GM23338 (cell line): ENCODE measurements around the gene DCLK1. TPM values are rescaled to one million over a fixed set of nuclear protein-coding genes. Genes with fewer than 3 reads are reported as not detected.
"Not testable (repeated sequence)": the region's sequence is repeated elsewhere in the genome, so short reads cannot be mapped to it uniquely, and the experiment has no call there.

ENCODE experiments used
- ATAC-seq: fragments of 200-7000 bp; cut with Tn5 transposase; 3 replicates; pipeline ENCODE4 v1.9.1; 2020
- DNase-seq: peaks from one replicate; pipeline ENCODE4 v3.0.0-alpha.2; 2015; ENCODE audit warnings: low spot score
- H2AFZ ChIP-seq: fragments of 200-600 bp; sonication (generic); 2 replicates; pipeline ENCODE4 v1.8.0; 2016; ENCODE audit warnings: antibody characterized with exemption, mild to moderate bottlenecking, moderate library complexity
- H3F3A ChIP-seq: fragments of 200-600 bp; sonication (generic); replicated peaks from 2 replicates; pipeline ENCODE4 v1.8.0; 2017; ENCODE audit warnings: antibody characterized with exemption, mixed run types, low read depth
- H3K27ac ChIP-seq: fragments of 200-600 bp; sonication (generic); 2 replicates; pipeline ENCODE4 v1.6.1; 2016; ENCODE audit warnings: low read depth
- H3K27me3 ChIP-seq: fragments of 200-600 bp; sonication (generic); 2 replicates; pipeline ENCODE4 v1.8.0; 2016; ENCODE audit warnings: mild to moderate bottlenecking, mixed run types, moderate library complexity; ENCODE audit not compliant: insufficient read depth
- H3K36me3 ChIP-seq: fragments of 200-600 bp; sonication (generic); 2 replicates; pipeline ENCODE4 v1.8.0; 2016; ENCODE audit warnings: mild to moderate bottlenecking; ENCODE audit not compliant: insufficient read depth
- H3K4me1 ChIP-seq: fragments of 200-600 bp; sonication (generic); 2 replicates; pipeline ENCODE4 v1.8.0; 2016; ENCODE audit warnings: mild to moderate bottlenecking, moderate library complexity; ENCODE audit not compliant: insufficient read depth
- H3K4me2 ChIP-seq: fragments of 200-600 bp; sonication (generic); 2 replicates; pipeline ENCODE4 v1.7.1; 2017; ENCODE audit warnings: mixed run types
- H3K4me3 ChIP-seq: fragments of 200-600 bp; sonication (generic); 2 replicates; pipeline ENCODE4 v1.6.1; 2016; ENCODE audit warnings: mixed run types
- H3K79me2 ChIP-seq: fragments of 200-600 bp; sonication (generic); replicated peaks from 2 replicates; pipeline ENCODE4 v1.8.0; 2017; ENCODE audit warnings: mild to moderate bottlenecking; ENCODE audit not compliant: insufficient read depth
- H3K9me2 ChIP-seq: fragments of 200-600 bp; sonication (generic); 2 replicates; pipeline ENCODE4 v1.8.0; 2017; ENCODE audit not compliant: insufficient read depth
- H4K20me1 ChIP-seq: fragments of 200-600 bp; sonication (generic); replicated peaks from 2 replicates; pipeline ENCODE4 v1.8.0; 2017; ENCODE audit warnings: mild to moderate bottlenecking; ENCODE audit not compliant: insufficient read depth
- H3K27ac Mint-ChIP-seq: 2 replicates; pipeline ENCODE4 v1.8.0; 2020; ENCODE audit warnings: inconsistent platforms, mild to moderate bottlenecking, moderate library complexity, mixed read lengths
- H3K27me3 Mint-ChIP-seq: 3 replicates; pipeline ENCODE4 v1.8.0; 2022; ENCODE audit warnings: low read depth, mild to moderate bottlenecking, moderate library complexity, mixed read lengths, inconsistent platforms; ENCODE audit not compliant: insufficient read depth, poor library complexity
- H3K36me3 Mint-ChIP-seq: 3 replicates; pipeline ENCODE4 v1.8.0; 2021; ENCODE audit warnings: low read depth, mild to moderate bottlenecking, inconsistent platforms, moderate library complexity, mixed read lengths
- H3K4me1 Mint-ChIP-seq: 3 replicates; pipeline ENCODE4 v1.8.0; 2020; ENCODE audit warnings: mild to moderate bottlenecking, inconsistent platforms, mixed read lengths
- H3K4me3 Mint-ChIP-seq: 3 replicates; pipeline ENCODE4 v1.8.0; 2021; ENCODE audit warnings: moderate library complexity, mild to moderate bottlenecking, inconsistent platforms, mixed read lengths
- H3K9me3 Mint-ChIP-seq: 3 replicates; pipeline ENCODE4 v1.8.0; 2020; ENCODE audit warnings: moderate library complexity, mild to moderate bottlenecking, inconsistent platforms, mixed read lengths
- CTCF ChIP-seq, 2 experiments: fragments of 200-600 bp in 1 of 2; sonication (generic) in 1 of 2; conservative IDR thresholded peaks; 2 replicates each; pipeline versions ENCODE4 v1.5.1 to v1.6.1; 2016 to 2017; ENCODE audit warnings: antibody characterized with exemption in 2 of 2, low read depth in 2 of 2, mild to moderate bottlenecking in 2 of 2, moderate library complexity in 1 of 2
- ETS1 ChIP-seq: IDR thresholded peaks from 2 replicates; pipeline ENCODE4 v1.6.1; 2016; ENCODE audit warnings: antibody characterized with exemption
- EZH2 ChIP-seq: fragments of 200-600 bp; sonication (generic); IDR thresholded peaks from one replicate; pipeline ENCODE4 v1.8.0; 2017; ENCODE audit warnings: antibody characterized with exemption, mild to moderate bottlenecking, low read depth; ENCODE audit not compliant: unreplicated experiment
- EZH2phosphoT487 ChIP-seq: fragments of 200-600 bp; sonication (generic); IDR thresholded peaks from one replicate; pipeline ENCODE4 v1.8.1; 2018; ENCODE audit warnings: antibody characterized with exemption; ENCODE audit not compliant: unreplicated experiment
- polyA plus RNA-seq: library from polyadenylated mRNA; unstranded; fragments of >200 nt; fragmentation: Nextera tagmentation; extraction: Ambion mirVana; gene quantifications from 2 replicates; pipeline ENCODE4 v1.2.1, GENCODE V29; 2016
- total RNA-seq: library from RNA; depleted of rRNA; stranded (reverse); fragments of >200 nt; shearing (Covaris generic); gene quantifications from 2 replicates; pipeline ENCODE4 v1.2.3, GENCODE V29; 2014

The DCLK1 gene
- total and polyA plus RNA-seq, 2 experiments from 2014 or later = 13.1 to 57.7 TPM

GRCh38 chr13:35984776-35985453 is 146.3 kb downstream of the DCLK1 start:
- DNase-seq (peak; percentile 78), ATAC-seq (peak; percentile 15)
- Histone ChIP-seq H3K9me2 (no peaks in the 10 kb centered on the region; the same call in 1 of the 2 replicates), H3K4me2 (peak overlapping the region; percentile 37), H3K4me3 (no peak overlapping the region), H4K20me1 (no peaks in the 10 kb centered on the region), H3K27ac (peak overlapping the region; percentile 42), H3K79me2 (no peaks in the 10 kb centered on the region), H2AFZ (no peak overlapping the region), H3K36me3 (no peaks in the 10 kb centered on the region), H3F3A (peaks cover 16% of the 10 kb centered on the region; the same call in 1 of the 2 replicates), H3K27me3 (no peaks in the 10 kb centered on the region), H3K4me1 (peaks cover 46% of the 10 kb centered on the region)
- peaks cover 44% of the 10 kb centered on the region for H3K4me1 Mint-ChIP-seq
- peaks cover 18% of the 10 kb centered on the region for H3K9me3 Mint-ChIP-seq
- TF ChIP-seq EZH2 (no peak), ETS1 (no peak)
- no peak overlapping the region; the same call in 1 of the 2 replicates for H3K27ac Mint-ChIP-seq
- no peak overlapping the region for H3K4me3 Mint-ChIP-seq
- H3K27me3 Mint-ChIP-seq = peaks cover 13% of the 10 kb centered on the region
- H3K36me3 Mint-ChIP-seq = peaks cover 23% of the 10 kb centered on the region

- Histone ChIP-seq H3K9me2 (no peaks in the 10 kb centered on the region; the same call in 1 of the 2 replicates), H3K27me3 (no peaks in the 10 kb centered on the region), H3K4me1 (peaks cover 49% of the 10 kb centered on the region), H3K27ac (no peak overlapping the region; the same call in 1 of the 2 replicates), H3K79me2 (no peaks in the 10 kb centered on the region), H4K20me1 (no peaks in the 10 kb centered on the region), H3K36me3 (no peaks in the 10 kb centered on the region), H3K4me3 (no peak overlapping the region), H3K4me2 (no peak overlapping the region), H2AFZ (no peak overlapping the region), H3F3A (peaks cover 16% of the 10 kb centered on the region; the same call in 1 of the 2 replicates)
- peaks cover 22% of the 10 kb centered on the region for H3K9me3 Mint-ChIP-seq
- no peak overlapping the region for H3K27ac Mint-ChIP-seq
- TF ChIP-seq CTCF (conservative IDR thresholded peaks at IDR 0.05; ENCODE audit: low read depth in 2 of 2) (0 out of 4 replicates have a peak, but pooled peaks of 1 of the 2 experiments have one; percentile 5), EZH2phosphoT487 (no peak)
- peaks cover 28% of the 10 kb centered on the region for H3K36me3 Mint-ChIP-seq
- peaks cover 44% of the 10 kb centered on the region for H3K4me1 Mint-ChIP-seq
- DNase-seq (no peak), ATAC-seq (no peak)
- H3K27me3 Mint-ChIP-seq = peaks cover 13% of the 10 kb centered on the region
- H3K4me3 Mint-ChIP-seq = no peak overlapping the region
Observed at GRCh38 chr13:35984287-35984686, 146.9 kb downstream of the DCLK1 start.

GRCh38 chr13:35983703-35984102 is 147.5 kb downstream of the DCLK1 start:
- H3K27ac Mint-ChIP-seq, H3K9me2 ChIP-seq, ATAC-seq, H3K36me3 ChIP-seq, H3K4me2 ChIP-seq, H4K20me1 ChIP-seq, H3K79me2 ChIP-seq, H3K27ac ChIP-seq, DNase-seq, H3K27me3 ChIP-seq, H2AFZ ChIP-seq, H3K4me3 Mint-ChIP-seq, H3K4me3 ChIP-seq: not testable (repeated sequence)
- Mint-ChIP-seq H3K9me3 (peaks cover 26% of the 10 kb centered on the region), H3K27me3 (peaks cover 13% of the 10 kb centered on the region), H3K4me1 (peaks cover 40% of the 10 kb centered on the region), H3K36me3 (peaks cover 30% of the 10 kb centered on the region)
- Histone ChIP-seq H3K4me1 (peaks cover 54% of the 10 kb centered on the region), H3F3A (peaks cover 16% of the 10 kb centered on the region; the same call in 1 of the 2 replicates)
